ENCODE data around the gene BTD. TPM values are rescaled to one million over a fixed set of nuclear protein-coding genes. Genes with fewer than 3 reads are reported as not detected.

Gene BTD
- total RNA-seq, 4 donors from 2014 or later = 44.3 to 87.6 (median 58.7) TPM

DNA sequence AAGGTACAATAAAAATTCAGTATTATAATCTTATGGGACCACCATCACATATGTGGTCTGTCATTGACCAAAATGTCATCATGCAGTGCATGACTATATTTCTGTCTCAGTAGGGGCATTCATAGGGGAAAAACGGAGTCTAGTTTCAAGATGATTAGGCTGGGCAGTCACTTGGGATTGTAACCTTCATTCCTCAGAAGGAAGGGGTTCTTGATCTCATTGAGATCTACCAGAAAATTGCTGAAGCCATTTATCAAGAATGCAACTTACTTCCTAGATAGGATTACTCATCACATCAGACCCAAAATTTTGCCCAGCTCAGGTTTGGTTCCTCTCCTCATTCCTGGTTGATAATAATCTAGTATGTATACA, 37.3 kb downstream of the BTD start:
- TF ChIP-seq, protein P1, sequence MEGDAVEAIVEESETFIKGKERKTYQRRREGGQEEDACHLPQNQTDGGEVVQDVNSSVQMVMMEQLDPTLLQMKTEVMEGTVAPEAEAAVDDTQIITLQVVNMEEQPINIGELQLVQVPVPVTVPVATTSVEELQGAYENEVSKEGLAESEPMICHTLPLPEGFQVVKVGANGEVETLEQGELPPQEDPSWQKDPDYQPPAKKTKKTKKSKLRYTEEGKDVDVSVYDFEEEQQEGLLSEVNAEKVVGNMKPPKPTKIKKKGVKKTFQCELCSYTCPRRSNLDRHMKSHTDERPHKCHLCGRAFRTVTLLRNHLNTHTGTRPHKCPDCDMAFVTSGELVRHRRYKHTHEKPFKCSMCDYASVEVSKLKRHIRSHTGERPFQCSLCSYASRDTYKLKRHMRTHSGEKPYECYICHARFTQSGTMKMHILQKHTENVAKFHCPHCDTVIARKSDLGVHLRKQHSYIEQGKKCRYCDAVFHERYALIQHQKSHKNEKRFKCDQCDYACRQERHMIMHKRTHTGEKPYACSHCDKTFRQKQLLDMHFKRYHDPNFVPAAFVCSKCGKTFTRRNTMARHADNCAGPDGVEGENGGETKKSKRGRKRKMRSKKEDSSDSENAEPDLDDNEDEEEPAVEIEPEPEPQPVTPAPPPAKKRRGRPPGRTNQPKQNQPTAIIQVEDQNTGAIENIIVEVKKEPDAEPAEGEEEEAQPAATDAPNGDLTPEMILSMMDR (IDR thresholded peaks at IDR 0.05; ENCODE audit: low read depth) = no peak

DNA sequence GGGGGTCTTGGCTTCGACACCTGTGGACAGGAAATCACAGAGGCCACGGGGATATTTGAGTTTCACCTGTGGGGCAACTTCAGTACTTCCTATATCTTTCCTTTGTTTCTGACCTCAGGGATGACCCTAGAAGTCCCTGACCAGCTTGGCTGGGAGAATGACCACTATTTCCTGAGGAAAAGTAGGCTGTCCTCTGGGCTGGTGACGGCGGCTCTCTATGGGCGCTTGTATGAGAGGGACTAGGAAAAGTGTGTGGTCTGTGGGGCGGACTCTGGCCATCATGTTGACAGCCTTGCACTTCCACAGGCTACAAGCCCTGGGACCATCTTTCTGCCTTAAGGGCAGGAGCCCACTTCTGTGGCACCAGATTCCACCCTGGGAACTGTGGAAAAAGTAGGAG, 43.7 kb downstream of the BTD start:
- TF ChIP-seq, protein P1 (IDR thresholded peaks at IDR 0.05; ENCODE audit: low read depth) = no peak

GRCh38 chr3:15645740-15646501, 44.4 kb downstream of the BTD start:
- TF ChIP-seq, protein P1 (IDR thresholded peaks at IDR 0.05; ENCODE audit: low read depth) = no peak

- TF ChIP-seq, protein P1 (IDR thresholded peaks at IDR 0.05; ENCODE audit: low read depth) = no peak
Measured at GRCh38 chr3:15646851-15647511, 45.4 kb downstream of the BTD start.

DNA sequence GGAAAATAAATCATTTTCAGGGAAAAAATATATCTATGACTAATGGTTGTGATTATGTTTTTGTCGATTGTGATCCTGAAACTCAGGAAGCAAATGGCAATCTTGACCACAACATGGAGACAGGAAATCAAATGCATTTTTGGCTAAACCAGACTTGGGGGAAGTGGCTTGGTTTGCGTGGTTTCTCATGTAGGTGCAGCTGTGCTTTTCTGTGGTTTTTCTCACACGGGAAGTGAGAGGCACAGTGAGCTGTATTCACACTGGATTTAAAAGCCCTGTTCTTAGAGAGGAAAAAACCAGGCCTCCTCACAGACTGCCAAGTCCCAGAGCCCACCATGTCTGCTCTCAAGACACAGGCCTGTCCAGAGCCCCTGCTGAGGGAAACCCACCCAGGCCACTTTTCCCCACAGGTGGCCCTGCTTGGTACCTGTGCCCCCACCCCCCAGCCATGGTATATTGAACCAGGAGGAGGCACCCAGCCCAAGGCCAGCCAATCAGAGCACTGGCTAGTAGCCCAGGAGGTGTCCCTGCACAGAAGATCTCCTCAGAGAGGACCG, 46.1 kb downstream of the BTD start:
- TF ChIP-seq, protein P1 (IDR thresholded peaks at IDR 0.05; ENCODE audit: low read depth) = no peak

GRCh38 chr3:15649341-15649740, 47.8 kb downstream of the BTD start:
- TF ChIP-seq, protein P1 (IDR thresholded peaks at IDR 0.05; ENCODE audit: low read depth) = no peak

DNA sequence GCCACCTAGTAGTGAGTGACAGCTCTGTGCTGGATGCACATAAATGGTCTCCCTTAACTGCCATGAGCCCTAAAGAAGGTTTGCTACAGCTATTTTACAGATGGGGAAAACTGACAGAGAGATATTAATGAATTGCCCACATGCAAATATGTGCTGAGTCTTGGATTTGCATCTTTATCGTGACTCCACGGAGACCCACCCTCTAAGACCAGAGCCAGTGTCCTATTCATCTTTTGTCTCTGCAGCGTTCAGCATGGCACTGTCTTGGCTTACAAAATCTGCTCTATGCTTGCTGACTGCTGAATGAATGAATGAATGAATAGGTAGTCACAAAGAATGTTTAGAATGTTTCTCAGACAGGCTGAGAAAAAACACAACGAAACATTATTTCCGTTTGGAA, 48.3 kb downstream of the BTD start:
- TF ChIP-seq, protein P1 (IDR thresholded peaks at IDR 0.05; ENCODE audit: low read depth) = no peak

All from subcutaneous adipose tissue (tissue), 4 donors.